CMK (cell line): Measurements from ENCODE around the gene GKAP1.
"Not testable (repeated sequence)": the region's sequence is repeated elsewhere in the genome, so short reads cannot be mapped to it uniquely, and the experiment has no call there.

Source experiments
- DNase-seq: peaks from one replicate; pipeline ENCODE4 v3.0.0-alpha.2; 2010; ENCODE audit warnings: low read depth

Gene GKAP1

GRCh38 chr9:83817356-83818278 is at the start of gene GKAP1:
GKAP1 (minus strand) TSS chr9:83817769; CDS start chr9:83806517, 11,252 bp downstream.
- peak; percentile 27 for DNase-seq

- not testable (repeated sequence) for DNase-seq
These were observed 32.3 kb upstream of the GKAP1 start for GRCh38 chr9:83849895-83850294.

- DNase-seq, result not testable (repeated sequence)
These were observed 19.6 kb upstream of the GKAP1 start for GRCh38 chr9:83837070-83837643.

- not testable (repeated sequence) for DNase-seq
These were observed 13.0 kb upstream of the GKAP1 start for GRCh38 chr9:83830426-83831071.

- not testable (repeated sequence) for DNase-seq
These were observed 7.5 kb upstream of the GKAP1 start for GRCh38 chr9:83824986-83825623.

- DNase-seq, result not testable (repeated sequence)
These were observed 586 bp downstream of the GKAP1 start for GRCh38 chr9:83817011-83817355.

GRCh38 chr9:83815120-83815519 is 2.4 kb downstream of the GKAP1 start:
- DNase-seq, result not testable (repeated sequence)

GRCh38 chr9:83809213-83809612 is 8.4 kb downstream of the GKAP1 start:
- DNase-seq, result not testable (repeated sequence)

GRCh38 chr9:83804454-83804853 is 13.1 kb downstream of the GKAP1 start:
- DNase-seq, result not testable (repeated sequence)

- DNase-seq, result not testable (repeated sequence)
These were observed 13.6 kb downstream of the GKAP1 start for GRCh38 chr9:83803941-83804340.

GRCh38 chr9:83800236-83801033 is 17.1 kb downstream of the GKAP1 start:
- no peak for DNase-seq

- no peak for DNase-seq
These were observed 23.5 kb downstream of the GKAP1 start for GRCh38 chr9:83794051-83794450.

GRCh38 chr9:83792746-83793145 is 24.8 kb downstream of the GKAP1 start:
- no peak for DNase-seq

GRCh38 chr9:83778164-83778563 is 39.4 kb downstream of the GKAP1 start:
- DNase-seq, result no peak

GRCh38 chr9:83775932-83776331 is 41.6 kb downstream of the GKAP1 start:
- DNase-seq, result no peak

- DNase-seq, result no peak
These were observed 44.7 kb downstream of the GKAP1 start for GRCh38 chr9:83772860-83773259.

- DNase-seq, result no peak
These were observed 52.2 kb downstream of the GKAP1 start for GRCh38 chr9:83765376-83765775.

GRCh38 chr9:83754383-83754977 is 63.1 kb downstream of the GKAP1 start:
- no peak for DNase-seq

GRCh38 chr9:83749706-83750105 is 67.9 kb downstream of the GKAP1 start:
- no peak for DNase-seq

GRCh38 chr9:83744206-83744605 is 73.4 kb downstream of the GKAP1 start:
- DNase-seq, result no peak

GRCh38 chr9:83733739-83734138 is 83.8 kb downstream of the GKAP1 start:
- DNase-seq, result no peak
